GM18909 (cell line): ENCODE results near the gene ADH7.
A peak's percentile ranks its signal among the peaks of the same experiment; 100 is the strongest.

Experiments
- ATAC-seq: cut with Tn5 transposase; IDR thresholded peaks from one replicate; pipeline ENCODE4 v1.9.1; 2021; ENCODE audit warnings: mild to moderate bottlenecking; ENCODE audit not compliant: unreplicated experiment, poor library complexity

The ADH7 gene

DNA sequence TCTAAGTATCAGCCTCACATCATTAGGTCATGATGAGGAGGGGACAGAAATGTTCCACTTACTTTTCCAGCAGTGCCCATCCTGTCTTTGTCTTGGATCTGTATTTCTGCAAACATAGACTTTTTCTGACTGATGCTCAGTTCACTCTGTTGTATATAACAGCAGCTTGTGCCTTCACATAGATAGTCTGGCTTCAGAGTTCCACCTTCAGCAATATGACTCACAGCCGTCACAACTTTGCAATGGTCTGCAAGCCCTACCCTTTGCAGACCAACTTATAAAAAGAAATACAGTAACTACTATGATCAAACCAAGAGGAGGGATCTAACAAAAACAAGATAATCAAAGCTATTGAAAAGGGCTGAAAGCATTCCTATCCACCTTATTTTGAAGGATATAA is at the start of gene ADH7:
ADH7 (minus strand) TSS at position 189 of the 400 bp plus-strand sequence; CDS start at position 80, 109 bp downstream.
- ATAC-seq = no peak

DNA sequence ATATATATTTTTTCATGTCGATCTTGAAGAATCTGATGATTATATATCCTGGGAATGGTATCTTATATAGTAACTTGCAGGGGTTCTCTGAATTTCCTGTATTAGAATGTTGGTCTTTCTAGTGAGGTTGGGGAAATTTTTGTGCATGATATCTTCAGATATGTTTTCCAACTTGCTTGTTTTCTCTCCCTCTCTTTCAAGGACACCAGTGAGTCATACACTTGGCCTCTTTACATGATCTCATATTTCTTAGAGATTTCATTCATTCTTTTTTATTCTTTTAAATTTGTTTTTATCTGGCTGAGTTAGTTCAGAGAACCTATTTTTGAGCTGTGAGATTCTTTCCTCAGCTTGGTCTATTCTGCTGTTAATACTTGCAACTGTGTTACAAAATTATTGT is 48.5 kb upstream of the ADH7 start:
- ATAC-seq = no peak

DNA sequence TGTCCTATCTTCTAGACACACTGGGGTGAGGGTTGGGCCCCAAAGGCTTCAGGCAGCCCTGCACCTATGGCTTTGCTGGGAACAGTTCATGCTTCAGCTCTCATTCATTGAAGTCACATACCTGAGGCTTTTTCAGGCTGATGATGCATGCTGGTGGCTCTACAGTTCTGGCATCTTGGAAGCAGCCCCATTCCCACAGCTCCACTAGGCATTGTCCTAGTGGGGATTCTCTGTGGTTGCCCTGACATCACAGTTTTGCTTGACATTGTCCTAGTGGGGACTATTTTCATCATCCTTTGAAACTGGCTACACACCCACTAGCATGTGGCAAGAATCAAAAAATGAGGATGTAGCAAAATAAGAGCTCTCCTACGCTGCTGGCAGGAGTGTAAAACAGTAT is 38.0 kb upstream of the ADH7 start:
- no peak for ATAC-seq

DNA sequence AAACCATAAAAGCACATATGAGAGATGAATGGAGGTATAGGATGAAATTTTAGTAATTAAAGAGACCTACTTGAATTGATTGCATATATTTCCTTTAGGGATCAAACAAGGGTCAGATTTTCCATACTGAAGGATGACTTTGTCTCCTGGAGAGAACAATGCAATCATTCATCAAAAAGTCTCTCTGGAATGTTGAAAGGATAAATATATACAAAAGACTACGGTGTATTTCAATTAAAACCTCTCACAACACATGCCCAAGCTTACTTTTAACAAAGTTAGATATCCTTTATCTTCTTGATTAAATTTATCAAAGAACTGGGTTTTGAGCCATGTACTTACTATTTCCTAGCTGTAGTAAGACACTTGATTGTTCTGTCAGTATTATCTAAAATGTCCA is 36.8 kb upstream of the ADH7 start:
- ATAC-seq = no peak

DNA sequence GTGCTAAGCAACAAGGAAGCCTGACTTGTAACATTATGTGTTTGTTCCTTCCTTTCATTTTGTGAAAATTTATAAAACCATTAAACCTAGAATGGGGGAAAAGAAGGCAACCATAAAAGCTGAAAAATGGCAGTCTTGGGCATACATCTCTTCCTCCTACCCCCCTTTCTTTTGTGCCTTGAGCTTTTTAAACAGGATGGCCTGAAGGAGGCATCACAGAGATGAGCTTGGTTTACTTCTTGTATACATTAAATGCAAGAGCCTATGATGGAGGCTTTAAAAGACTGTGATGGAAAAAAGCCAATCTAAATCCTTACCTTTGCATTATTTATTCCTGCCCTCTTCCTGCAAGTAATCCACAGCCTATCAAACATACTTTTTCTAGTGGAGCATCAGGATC is 36.2 kb upstream of the ADH7 start:
- no peak for ATAC-seq

DNA sequence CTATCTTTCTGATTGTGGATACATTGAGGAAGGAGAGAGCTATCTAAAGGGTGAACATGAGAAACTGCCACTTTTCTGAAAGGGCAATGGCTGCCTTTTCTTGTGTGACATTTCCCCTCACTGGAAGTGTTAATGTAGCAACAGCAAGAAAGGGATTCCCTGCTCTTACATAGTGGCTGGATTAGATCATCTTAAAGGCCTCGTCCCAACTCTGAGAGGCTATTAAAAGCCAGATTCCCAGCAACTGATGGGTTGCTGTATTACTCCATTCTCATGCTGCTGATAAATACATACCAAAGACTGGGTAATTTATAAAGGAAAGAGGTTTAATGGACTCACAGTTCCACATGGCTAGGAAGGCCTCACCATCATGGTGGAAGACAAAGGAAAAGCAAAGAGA is 33.7 kb upstream of the ADH7 start:
- no peak for ATAC-seq

DNA sequence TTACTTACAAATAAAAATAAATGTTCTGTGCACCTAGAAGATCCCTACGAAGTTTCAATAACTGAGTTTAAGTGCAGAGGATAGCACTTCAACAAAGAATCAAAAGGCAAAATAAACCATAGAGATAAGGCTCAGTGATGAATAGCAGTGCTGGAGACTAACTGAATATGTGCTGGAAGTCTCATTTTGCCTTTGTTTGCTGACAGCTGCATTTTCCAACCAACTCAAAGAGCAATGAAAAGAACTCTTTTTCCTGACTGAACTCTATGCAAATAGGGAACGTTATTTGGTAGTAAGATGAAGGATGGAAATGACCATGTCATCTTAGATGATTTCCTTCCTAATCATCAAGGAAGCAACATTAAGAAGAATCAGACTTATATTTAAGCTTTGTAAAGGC is 32.7 kb upstream of the ADH7 start:
- ATAC-seq = no peak

DNA sequence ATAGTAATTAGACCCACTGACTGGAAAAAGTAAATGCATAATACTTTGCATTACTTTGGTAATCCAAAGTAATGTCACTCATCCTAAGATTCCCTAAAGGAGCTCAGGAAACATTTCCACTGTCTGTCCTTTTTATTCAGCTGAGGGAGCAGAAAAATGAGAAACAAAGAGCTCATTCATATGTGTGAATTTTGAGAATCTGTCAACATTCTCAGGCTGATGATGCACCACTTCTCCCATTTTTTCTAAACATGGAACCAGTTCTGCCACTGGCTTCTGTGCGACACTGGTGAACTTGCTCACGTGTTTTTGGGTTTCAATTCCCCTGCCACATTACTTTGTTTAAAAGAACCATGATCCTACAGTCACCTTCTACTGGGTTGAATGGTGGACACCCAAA is 28.4 kb upstream of the ADH7 start:
- ATAC-seq = no peak

DNA sequence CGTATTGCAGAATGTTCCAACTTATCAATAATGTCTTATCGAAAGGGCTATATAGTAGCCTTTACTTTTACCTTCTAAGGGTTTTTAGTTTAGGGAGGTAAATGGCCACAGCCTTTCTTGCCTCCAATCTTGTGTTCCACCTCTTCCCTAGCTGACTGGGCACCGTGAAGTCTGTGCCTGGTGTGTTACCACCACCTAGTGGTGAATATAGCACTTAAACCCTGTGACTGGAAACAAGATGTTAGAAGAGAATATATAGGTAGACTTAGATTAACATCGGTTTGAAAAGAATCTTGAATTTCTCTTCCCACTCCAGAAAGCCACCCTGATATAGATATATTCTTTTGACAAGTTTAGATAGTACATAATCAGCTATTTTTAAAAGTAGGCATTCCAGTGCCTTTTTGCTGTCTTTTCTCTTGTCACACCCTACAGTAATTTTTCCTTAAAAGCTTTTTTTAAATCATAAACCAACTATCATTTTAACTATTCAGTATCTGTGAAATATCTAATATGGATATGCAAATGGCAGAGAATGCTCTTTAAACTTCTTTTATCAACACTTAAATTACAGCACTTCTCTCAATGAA is 27.8 kb upstream of the ADH7 start:
- ATAC-seq = peak; percentile 92

DNA sequence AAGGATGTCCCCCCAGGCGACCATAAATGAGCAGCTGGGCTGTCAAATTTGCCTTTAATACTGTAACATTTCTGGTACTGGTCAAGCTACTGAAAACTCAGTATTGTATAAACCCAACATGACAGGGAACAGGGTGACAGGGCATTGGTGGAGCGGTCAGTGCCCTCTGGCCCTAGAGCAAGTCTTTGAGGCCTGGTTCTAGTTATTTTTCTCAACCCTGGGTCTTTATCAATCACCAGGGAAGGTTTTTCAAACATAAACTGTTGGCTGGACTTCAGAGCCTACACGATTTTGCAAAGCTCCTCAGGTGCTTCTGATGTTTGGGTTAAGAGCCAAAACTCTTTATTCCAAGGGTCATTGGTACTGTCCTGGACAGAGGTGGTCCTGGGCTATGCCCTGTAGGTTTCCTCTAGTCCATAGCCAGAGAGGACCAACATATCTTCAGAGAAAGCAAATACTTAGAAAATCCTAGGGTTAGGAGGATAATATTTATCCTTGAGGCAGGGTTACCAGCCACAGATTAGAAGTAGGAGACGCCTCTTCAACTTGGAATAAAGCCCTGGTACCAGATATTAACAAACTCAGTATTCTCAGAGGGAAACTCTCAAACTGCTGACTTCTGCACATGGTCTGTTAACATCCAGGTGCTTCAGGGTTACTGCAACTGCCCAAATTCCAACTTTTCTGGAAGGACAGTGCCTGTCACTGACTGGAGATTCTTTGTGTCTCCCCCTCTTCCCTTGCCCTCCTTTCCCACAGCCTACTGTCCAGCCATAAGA is 26.7 kb upstream of the ADH7 start:
- ATAC-seq = no peak

DNA sequence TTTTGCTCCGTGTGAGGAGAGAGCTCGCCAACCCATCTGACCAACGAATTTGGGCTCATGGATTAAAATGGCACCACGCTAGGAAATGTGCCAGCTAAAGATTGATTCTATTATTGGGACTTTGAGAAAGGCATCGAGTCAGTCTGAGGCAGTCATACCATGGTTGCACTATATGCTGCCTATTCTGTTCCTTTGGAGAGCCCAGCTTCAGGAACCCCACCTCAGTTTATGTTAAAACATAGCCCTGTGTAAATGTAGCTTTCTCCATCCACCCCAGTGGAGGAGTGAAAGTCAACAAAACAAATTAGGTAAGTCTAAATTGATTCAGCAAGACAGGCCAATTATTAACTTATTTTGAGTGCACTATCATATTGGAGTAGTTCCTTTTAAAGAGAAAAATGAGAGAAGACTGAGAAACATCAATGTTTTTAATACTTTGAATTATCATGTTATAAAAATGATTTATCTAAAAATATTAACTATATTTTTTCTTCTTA is 24.5 kb upstream of the ADH7 start:
- ATAC-seq = no peak

DNA sequence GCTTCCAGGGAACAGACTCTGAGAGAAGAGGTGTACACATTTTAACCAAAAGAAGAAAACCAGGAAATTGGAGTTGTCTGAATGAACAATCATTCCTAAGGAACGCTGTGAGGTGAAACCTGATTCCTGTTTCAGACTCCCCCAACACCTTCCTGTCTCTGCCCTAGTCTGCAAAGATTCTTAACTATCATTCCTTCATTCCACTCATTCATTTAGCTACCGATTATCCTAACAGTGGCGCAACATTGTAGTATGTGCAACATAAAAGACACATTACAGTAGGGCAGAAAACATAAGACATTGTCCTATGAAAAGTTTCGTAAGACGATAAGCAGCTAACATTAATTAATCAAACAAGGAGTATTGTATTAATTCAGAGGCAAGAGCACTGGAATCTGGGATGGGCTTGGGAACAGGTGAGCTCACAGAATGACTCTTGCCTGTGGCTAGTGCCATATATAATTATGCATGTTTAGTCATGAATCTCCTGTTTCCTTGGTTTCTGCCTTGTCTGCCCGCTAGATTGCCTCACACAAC is 23.8 kb upstream of the ADH7 start:
- no peak for ATAC-seq

DNA sequence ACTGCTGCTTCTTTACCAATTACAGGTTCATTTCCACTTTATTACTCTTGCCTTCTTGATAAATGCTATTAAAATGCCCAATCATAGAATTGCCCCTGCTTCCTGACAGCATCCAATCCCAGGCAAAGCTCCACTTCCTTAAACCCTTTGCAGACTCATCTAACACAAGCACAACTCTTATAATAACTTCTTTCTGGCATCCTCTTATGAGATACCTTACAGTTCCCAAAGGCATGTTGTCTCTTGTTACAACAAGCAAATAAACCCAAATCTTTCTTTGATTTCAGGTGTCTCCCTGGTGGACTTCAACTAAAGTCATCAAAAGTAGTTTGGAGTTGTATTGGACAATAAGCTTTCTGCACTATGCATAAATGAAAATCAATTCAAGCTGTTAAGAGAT is 22.5 kb upstream of the ADH7 start:
- ATAC-seq = no peak

DNA sequence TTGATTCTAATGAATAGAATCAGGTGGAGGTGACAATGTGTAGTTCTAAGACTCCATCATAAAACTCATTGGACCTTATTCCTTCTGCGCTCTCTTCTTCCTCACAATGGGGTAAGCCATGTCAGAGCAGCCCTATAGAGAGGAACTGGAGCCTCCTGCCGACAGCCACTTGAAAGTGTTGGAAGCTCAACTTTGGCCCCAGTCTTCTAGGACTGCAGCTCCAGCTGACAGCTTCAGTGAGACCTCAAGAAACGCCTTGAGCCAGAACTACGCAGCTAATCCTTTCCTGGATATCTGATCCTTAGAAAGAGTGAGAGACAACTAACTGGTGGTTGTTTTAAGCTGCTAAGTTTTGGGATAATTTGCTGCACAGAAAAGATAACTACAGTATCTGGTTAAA is 22.1 kb upstream of the ADH7 start:
- ATAC-seq = no peak

DNA sequence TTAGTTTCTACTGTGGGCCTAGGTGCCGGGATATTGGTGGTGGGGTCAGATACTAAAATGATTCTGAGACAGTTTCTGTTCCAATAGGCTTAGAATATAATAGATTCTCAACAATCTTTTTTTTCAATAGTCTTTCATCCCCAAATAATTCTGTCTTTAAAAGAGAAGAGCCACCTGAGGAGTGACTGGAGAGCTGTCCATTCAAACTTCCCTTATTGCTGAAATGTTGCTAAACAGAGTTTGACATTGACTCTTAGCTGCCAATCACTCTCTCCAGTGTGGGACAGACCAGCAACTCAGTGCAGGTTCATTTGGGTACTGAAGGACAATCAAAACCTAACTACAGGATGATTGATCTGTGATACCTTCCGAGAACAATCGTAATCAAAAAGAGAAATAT is 12.4 kb upstream of the ADH7 start:
- ATAC-seq = peak; percentile 37

DNA sequence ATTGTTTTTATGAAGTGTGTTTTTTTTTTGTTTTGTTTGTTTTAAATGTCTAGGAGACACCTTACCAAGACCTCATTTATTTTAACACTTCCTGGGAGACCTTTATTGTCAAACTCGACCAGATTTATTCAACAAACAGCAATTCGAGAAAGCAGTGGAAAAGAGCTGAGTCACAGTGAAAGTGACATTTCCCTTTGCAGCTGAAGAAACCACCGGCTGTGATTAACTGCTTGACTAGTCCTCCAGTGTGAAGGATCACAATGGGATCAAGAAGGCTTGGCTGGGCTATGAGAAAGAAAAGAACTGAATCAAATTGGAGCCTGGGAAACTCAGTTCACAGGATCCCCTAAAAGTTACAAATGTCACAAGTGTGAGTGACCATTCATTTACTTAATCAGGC is 11.9 kb upstream of the ADH7 start:
- peak; percentile 96 for ATAC-seq

DNA sequence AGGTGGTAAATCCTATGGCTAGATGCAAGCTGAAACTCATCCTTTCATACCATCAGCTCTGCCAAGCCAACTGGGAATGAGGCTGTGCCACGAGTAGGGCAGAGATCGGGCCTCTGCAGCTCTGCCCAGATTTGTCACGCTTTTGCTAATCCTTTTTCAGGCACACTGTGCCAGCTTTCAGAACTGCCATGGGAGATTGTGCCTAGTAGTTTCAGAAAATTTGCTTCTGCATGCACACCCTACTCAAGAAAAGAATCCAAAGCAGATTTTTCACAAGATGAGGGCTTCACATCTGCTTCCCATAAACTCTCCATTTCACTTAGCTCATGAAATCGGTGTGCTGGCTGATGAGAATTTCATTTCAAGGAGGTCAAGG is 3.3 kb upstream of the ADH7 start:
- no peak for ATAC-seq

DNA sequence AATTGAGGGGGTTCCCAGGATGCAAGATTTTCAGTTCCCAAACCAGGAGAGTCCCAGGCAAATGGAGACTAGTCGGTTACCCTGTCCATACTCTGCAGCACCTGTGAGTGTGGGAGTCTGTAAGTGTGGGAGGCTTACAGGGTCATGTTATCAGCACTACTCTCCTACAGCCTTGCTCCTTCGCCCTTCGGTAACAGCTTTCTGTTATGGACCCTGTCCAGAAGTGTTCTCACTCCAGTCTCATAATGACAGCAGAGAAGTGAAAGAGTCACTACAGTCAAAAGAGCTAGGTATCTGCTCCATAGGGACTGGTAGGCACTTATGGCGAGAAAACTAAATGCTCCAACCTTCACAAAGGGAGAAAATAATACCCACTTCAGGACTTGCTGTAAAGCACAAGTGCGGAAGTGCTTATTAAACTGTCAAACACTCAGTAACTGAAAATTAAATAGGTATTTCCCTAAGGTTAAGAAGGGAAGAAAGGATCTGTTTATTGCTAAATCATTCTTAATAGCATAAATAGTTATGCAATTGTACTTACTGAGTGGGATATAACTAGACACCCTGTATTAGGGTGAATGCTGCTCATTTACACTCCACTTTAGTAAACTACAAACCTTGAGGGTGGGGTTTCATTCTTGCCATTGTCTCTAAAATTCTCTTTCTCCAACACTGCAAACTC is 2.7 kb upstream of the ADH7 start:
- no peak for ATAC-seq

DNA sequence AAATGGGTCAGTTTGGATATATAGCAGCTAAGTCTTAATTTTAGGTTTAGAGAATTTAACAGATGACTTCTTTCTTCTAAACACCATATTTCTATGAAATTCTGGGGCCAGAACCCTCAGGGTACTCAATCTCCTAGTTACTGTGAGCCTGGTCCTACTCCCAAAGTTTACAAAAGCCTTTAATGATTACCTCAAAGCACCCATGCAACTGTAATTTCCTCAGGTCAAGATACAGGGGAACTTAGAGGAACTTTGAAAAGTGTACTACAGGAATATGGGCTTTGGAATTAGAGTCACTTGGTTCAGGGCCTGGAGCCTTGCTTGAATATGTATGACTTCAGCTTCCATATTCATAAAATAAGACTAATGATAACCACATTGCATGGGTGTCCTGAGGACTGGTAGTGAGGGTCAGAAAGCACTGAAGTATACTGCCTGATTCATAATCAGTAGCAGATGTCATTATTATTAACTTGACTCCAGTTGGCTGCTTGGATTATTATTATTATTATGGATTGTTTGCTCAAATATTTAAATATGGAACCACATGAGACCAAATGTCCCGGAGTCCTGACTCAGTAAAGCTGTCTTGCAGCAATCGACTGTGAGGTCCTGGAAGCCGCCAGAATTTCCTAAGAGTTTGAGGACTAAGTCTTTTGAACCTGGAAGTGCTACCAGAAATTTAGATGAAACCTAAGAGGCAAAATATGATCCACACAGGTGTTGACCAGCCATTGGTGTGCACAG is 2.0 kb upstream of the ADH7 start:
- ATAC-seq = no peak

DNA sequence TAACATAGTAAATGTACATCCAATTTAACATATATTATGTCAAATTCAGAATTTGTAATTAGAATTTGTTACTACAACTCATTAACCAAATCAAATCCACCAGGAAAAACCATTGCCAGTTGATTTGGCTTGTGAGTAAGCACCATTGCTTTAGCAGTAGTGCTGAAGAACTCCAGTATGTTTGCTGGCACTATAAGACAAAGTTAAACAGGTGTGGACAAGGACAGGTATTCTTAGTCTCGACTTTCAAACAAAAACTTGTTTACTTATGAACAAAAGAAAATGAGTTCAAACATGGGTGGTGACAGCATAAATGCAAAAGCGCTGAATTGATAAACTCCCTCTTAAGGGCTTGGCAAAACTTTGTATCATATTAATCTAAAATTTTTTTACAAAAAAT is 1.3 kb upstream of the ADH7 start:
- no peak for ATAC-seq

DNA sequence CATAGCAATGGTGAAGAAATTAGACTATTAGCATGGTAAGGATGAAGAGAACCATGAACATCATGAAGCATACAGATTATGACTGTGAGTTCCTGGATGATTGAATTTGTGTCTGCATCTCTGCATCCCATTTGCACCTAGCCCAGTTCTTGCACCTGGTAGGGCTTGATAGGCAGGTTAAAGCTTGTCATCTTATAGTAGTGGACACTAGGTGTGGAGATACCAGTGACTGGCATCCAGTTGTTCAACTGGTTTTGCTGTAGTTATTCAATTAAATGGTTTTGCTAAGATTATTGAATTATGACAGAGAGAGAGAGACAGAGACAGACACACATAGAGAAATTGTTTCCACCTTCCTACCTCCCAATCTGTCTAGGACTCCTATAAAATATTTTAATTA is 5.0 kb downstream of the ADH7 start:
- ATAC-seq = no peak
